ENCODE measurements around the gene PTRH1.
A peak's percentile ranks its signal among the peaks of the same experiment; 100 is the strongest.

PTRH1 gene

GRCh38 chr9:127689329-127690000 is 26.0 kb downstream of the PTRH1 start:
- TF ChIP-seq, protein P1, sequence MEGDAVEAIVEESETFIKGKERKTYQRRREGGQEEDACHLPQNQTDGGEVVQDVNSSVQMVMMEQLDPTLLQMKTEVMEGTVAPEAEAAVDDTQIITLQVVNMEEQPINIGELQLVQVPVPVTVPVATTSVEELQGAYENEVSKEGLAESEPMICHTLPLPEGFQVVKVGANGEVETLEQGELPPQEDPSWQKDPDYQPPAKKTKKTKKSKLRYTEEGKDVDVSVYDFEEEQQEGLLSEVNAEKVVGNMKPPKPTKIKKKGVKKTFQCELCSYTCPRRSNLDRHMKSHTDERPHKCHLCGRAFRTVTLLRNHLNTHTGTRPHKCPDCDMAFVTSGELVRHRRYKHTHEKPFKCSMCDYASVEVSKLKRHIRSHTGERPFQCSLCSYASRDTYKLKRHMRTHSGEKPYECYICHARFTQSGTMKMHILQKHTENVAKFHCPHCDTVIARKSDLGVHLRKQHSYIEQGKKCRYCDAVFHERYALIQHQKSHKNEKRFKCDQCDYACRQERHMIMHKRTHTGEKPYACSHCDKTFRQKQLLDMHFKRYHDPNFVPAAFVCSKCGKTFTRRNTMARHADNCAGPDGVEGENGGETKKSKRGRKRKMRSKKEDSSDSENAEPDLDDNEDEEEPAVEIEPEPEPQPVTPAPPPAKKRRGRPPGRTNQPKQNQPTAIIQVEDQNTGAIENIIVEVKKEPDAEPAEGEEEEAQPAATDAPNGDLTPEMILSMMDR (IDR thresholded peaks at IDR 0.05; ENCODE audit: control insufficient read depth, extremely low read depth, insufficient read depth) = no peak
- DNase-seq (ENCODE audit: low read depth) = no peak
- H3K4me3 ChIP-seq (ENCODE audit: low read depth, low read length) = no peak overlapping the region

GRCh38 chr9:127686461-127687393 is 28.7 kb downstream of the PTRH1 start:
- no peak overlapping the region for H3K4me3 ChIP-seq (ENCODE audit: low read depth, low read length)
- DNase-seq (ENCODE audit: low read depth) = no peak
- TF ChIP-seq, protein P1 (IDR thresholded peaks at IDR 0.05; ENCODE audit: control insufficient read depth, extremely low read depth, insufficient read depth) = no peak

DNA sequence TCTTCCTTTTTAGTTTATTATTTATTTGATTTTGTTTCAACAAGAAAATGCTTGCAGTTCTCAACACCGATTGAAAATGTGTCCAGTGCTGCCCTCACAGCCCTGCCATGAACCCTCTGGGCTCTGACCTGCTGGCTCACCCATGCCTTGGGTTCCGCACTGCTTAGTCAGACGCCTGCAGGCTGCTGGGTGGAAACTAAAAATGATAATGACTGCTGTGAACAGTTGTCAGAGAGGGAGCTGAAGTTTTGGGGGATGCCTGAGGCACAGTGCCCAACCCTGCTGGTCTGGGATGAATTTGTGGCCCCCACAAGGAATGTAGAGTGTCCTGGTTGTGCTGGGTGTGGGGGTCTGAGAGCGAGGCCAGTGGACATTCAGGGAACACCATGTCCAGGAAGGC is 30.9 kb downstream of the PTRH1 start:
- TF ChIP-seq, protein P1 (IDR thresholded peaks at IDR 0.05; ENCODE audit: control insufficient read depth, extremely low read depth, insufficient read depth) = no peak
- H3K4me3 ChIP-seq (ENCODE audit: low read depth, low read length) = no peak overlapping the region
- DNase-seq (ENCODE audit: low read depth) = no peak

GRCh38 chr9:127683723-127684122 is 31.7 kb downstream of the PTRH1 start:
- DNase-seq (ENCODE audit: low read depth) = no peak
- TF ChIP-seq, protein P1 (IDR thresholded peaks at IDR 0.05; ENCODE audit: control insufficient read depth, extremely low read depth, insufficient read depth) = no peak
- H3K4me3 ChIP-seq (ENCODE audit: low read depth, low read length) = no peak overlapping the region

DNA sequence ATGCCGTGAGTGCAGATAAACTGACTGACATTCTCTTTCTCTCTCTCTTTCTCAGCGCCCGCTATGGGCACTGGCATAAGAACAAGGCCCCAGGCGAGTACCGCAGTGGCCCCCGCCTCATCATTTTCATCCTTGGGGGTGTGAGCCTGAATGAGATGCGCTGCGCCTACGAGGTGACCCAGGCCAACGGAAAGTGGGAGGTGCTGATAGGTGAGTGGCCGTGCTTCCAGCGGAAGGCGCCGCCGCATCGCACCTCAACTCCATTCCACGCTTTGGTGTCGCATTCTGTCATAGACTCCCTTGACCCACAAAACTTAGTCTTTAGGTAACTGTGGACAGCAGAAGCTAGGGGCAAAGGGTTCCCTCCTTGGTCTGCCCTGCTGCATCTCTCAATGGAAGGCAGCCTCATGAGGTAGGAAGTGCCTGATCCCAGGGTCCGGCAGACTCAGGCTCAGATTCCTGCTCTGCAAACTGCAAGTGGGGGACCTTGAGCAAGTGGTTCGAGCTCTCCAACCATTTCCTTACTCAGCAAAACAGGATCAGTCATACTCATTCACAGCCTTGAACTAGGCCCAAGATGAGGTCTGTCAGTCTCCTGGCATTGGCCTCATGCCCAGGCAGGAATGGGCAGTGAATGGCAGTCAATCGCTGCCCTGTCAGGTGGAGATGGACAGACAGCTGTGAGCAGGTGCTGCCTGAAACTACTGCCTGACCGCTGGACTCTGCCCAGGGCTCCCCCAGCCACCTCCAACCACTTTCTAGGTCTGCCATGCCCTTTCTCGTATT is 32.9 kb downstream of the PTRH1 start:
- DNase-seq (ENCODE audit: low read depth) = peak; percentile 44
- H3K4me3 ChIP-seq (ENCODE audit: low read depth, low read length) = no peak overlapping the region
- TF ChIP-seq, protein P1 (IDR thresholded peaks at IDR 0.05; ENCODE audit: control insufficient read depth, extremely low read depth, insufficient read depth) = no peak

DNA sequence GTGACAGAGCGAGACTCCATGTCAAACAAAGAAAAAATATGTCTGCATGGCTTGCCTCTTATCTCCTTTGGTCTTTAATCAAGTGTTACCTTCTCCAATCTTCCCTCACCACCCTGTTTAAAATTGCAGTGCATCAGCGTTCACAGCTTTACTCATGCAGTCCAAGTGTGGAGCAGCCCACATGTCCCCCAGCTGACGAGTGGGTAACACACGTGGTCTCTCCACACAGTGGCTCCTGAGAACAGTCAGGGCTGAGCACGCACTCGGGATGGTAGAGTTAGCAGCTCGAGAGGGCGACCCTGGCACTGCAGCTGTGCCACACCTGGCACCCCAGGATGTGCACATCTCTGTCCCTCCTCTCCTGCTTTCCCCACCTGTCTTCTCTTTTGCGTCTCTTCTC is 34.6 kb downstream of the PTRH1 start:
- H3K4me3 ChIP-seq (ENCODE audit: low read depth, low read length) = no peak overlapping the region
- DNase-seq (ENCODE audit: low read depth) = no peak
- TF ChIP-seq, protein P1 (IDR thresholded peaks at IDR 0.05; ENCODE audit: control insufficient read depth, extremely low read depth, insufficient read depth) = no peak
